Tibial nerve (tissue), 3 donors: Measurements from ENCODE around the gene LRRC4C.

Source experiments
- POLR2A ChIP-seq, 2 donors: fragments of 450-650 bp; IDR thresholded peaks; one replicate each; pipeline ENCODE4 v1.6.1; 2017; ENCODE audit warnings: antibody characterized with exemption in 2 of 2, mild to moderate bottlenecking in 2 of 2, moderate library complexity in 2 of 2
- TF ChIP-seq, protein P1 (sequence below), 5 experiments: fragments of 200-600 bp in 3 of 5; fragments of 450-650 bp in 2 of 5; sonication (generic) in 3 of 5; IDR thresholded peaks; one replicate each; pipeline ENCODE4 v1.5.1; 2016 to 2019; ENCODE audit warnings: antibody characterized with exemption in 5 of 5, mild to moderate bottlenecking in 3 of 5, moderate library complexity in 2 of 5

GRCh38 chr11:40826601-40827000 lies 632.9 kb downstream of the LRRC4C start:
- TF ChIP-seq POLR2A (IDR thresholded peaks at IDR 0.05): no peak
- TF ChIP-seq, protein P1, sequence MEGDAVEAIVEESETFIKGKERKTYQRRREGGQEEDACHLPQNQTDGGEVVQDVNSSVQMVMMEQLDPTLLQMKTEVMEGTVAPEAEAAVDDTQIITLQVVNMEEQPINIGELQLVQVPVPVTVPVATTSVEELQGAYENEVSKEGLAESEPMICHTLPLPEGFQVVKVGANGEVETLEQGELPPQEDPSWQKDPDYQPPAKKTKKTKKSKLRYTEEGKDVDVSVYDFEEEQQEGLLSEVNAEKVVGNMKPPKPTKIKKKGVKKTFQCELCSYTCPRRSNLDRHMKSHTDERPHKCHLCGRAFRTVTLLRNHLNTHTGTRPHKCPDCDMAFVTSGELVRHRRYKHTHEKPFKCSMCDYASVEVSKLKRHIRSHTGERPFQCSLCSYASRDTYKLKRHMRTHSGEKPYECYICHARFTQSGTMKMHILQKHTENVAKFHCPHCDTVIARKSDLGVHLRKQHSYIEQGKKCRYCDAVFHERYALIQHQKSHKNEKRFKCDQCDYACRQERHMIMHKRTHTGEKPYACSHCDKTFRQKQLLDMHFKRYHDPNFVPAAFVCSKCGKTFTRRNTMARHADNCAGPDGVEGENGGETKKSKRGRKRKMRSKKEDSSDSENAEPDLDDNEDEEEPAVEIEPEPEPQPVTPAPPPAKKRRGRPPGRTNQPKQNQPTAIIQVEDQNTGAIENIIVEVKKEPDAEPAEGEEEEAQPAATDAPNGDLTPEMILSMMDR (IDR thresholded peaks at IDR 0.05): no peak
